Type B pancreatic cell (in vitro differentiated cells): ENCODE data around the gene HOXA7. TPM values are rescaled to one million over a fixed set of nuclear protein-coding genes. Genes with fewer than 3 reads are reported as not detected.

Experiments
- DNase-seq: peaks from one replicate; pipeline ENCODE4 v3.0.0; 2021; ENCODE audit warnings: mixed read lengths; ENCODE audit not compliant: unreplicated experiment; ENCODE audit errors: extremely low spot score
- H3K27ac Mint-ChIP-seq: 2 replicates; pipeline ENCODE4 v1.8.0; 2021; ENCODE audit warnings: mild to moderate bottlenecking, mixed read lengths
- H3K27me3 Mint-ChIP-seq: 2 replicates; pipeline ENCODE4 v1.8.0; 2021; ENCODE audit warnings: mixed read lengths
- H3K36me3 Mint-ChIP-seq: 2 replicates; pipeline ENCODE4 v1.8.0; 2021; ENCODE audit warnings: mixed read lengths
- H3K4me1 Mint-ChIP-seq: one replicate; pipeline ENCODE4 v1.8.0; 2021; ENCODE audit warnings: mixed read lengths; ENCODE audit not compliant: unreplicated experiment
- H3K4me3 Mint-ChIP-seq: 2 replicates; pipeline ENCODE4 v1.8.0; 2021; ENCODE audit warnings: mild to moderate bottlenecking, mixed read lengths
- H3K9me3 Mint-ChIP-seq: 2 replicates; pipeline ENCODE4 v1.8.0; 2021; ENCODE audit warnings: mixed read lengths
- CTCF ChIP-seq: fragments of 200-600 bp; sonication (generic); conservative IDR thresholded peaks from 2 replicates; pipeline ENCODE4 v1.5.0; 2021; ENCODE audit warnings: antibody characterized with exemption, mild to moderate bottlenecking
- total RNA-seq: library from RNA; stranded (reverse); gene quantifications from 2 replicates; pipeline ENCODE4 v1.2.1, GENCODE V29; 2021; ENCODE audit warnings: low replicate concordance

Gene HOXA7
- total RNA-seq, 1 donor from 2014 or later: 6.2 TPM

- no peaks in the 10 kb centered on the region for H3K36me3 Mint-ChIP-seq
- no peak for TF ChIP-seq CTCF
- peaks cover 98% of the 10 kb centered on the region for H3K27me3 Mint-ChIP-seq
- peaks cover 14% of the 10 kb centered on the region for H3K4me1 Mint-ChIP-seq
- no peak overlapping the region for H3K27ac Mint-ChIP-seq
- peak; percentile 68 for DNase-seq
- no peaks in the 10 kb centered on the region for H3K9me3 Mint-ChIP-seq
- H3K4me3 Mint-ChIP-seq: peak overlapping the region; percentile 82
Observed at GRCh38 chr7:27187475-27188385, 31.3 kb upstream of the HOXA7 start.

GRCh38 chr7:27186668-27187474 lies 30.4 kb upstream of the HOXA7 start:
- peaks cover 99% of the 10 kb centered on the region for H3K27me3 Mint-ChIP-seq
- no peaks in the 10 kb centered on the region for H3K36me3 Mint-ChIP-seq
- peak overlapping the region; percentile 30 for H3K27ac Mint-ChIP-seq
- H3K4me1 Mint-ChIP-seq: peaks cover 15% of the 10 kb centered on the region
- H3K4me3 Mint-ChIP-seq: peak overlapping the region; percentile 72
- no peaks in the 10 kb centered on the region for H3K9me3 Mint-ChIP-seq
- DNase-seq: no peak
- TF ChIP-seq CTCF: no peak

- Mint-ChIP-seq H3K4me1 (peaks cover 15% of the 10 kb centered on the region), H3K9me3 (no peaks in the 10 kb centered on the region), H3K4me3 (peak overlapping the region; percentile 72), H3K27ac (peak overlapping the region; percentile 30), H3K27me3 (peaks cover 99% of the 10 kb centered on the region), H3K36me3 (no peaks in the 10 kb centered on the region)
- peak; percentile 65 for DNase-seq
- no peak for TF ChIP-seq CTCF
Observed at GRCh38 chr7:27185854-27186667, 29.6 kb upstream of the HOXA7 start.

- Mint-ChIP-seq H3K4me1 (peaks cover 15% of the 10 kb centered on the region), H3K27ac (peak within 1 kb of the TSS; percentile 51), H3K4me3 (peak within 1 kb of the TSS; percentile 81), H3K27me3 (peaks cover 99% of the 10 kb centered on the region), H3K36me3 (no peaks in the 10 kb centered on the region), H3K9me3 (no peaks in the 10 kb centered on the region)
- no peak for TF ChIP-seq CTCF
- DNase-seq: peak; percentile 66
Observed at GRCh38 chr7:27185013-27185853, 28.8 kb upstream of the HOXA7 start, which contains the start of gene HOXA11. TSS of gene HOXA11 (minus strand) at chr7:27185232. CDS start at chr7:27185144, 88 bp downstream.
